Measurements from ENCODE around the gene CYBC1. TPM values are rescaled to one million over a fixed set of nuclear protein-coding genes. Genes with fewer than 3 reads are reported as not detected.
A peak's percentile ranks its signal among the peaks of the same experiment; 100 is the strongest.
"Not testable (repeated sequence)": the region's sequence is repeated elsewhere in the genome, so short reads cannot be mapped to it uniquely, and the experiment has no call there.

CYBC1 gene
- total RNA-seq, 1 donor from 2014 or later, result 253 TPM

- H3K27ac Mint-ChIP-seq, result no peak overlapping the region
- intact Hi-C loops (cut with micrococcal nuclease), result loop anchor here (5.0 kb wide), 1 partner anchor 137 kb away; no protein-coding TSS in a partner anchor
- no peak overlapping the region for H3K4me3 Mint-ChIP-seq
Observed at GRCh38 chr17:82415336-82415735, 35.2 kb downstream of the CYBC1 start.

GRCh38 chr17:82414548-82415281 lies 35.8 kb downstream of the CYBC1 start:
- H3K36me3 Mint-ChIP-seq (ENCODE audit: low read depth), result peaks cover 11% of the 10 kb centered on the region
- intact Hi-C loops (cut with micrococcal nuclease), result loop anchor here (1.0 to 5.0 kb wide), 2 partner anchors 62 to 138 kb away; no protein-coding TSS in a partner anchor
- H3K27me3 Mint-ChIP-seq (ENCODE audit: insufficient read depth), result no peaks in the 10 kb centered on the region
- H3K27ac Mint-ChIP-seq, result no peak overlapping the region
- DNase-seq (ENCODE audit: low spot score), result peak; percentile 62
- H3K4me1 Mint-ChIP-seq (ENCODE audit: low read depth), result peaks cover 18% of the 10 kb centered on the region
- peak overlapping the region; percentile 7 for H3K4me3 Mint-ChIP-seq
- H3K9me3 Mint-ChIP-seq, result no peaks in the 10 kb centered on the region

More at GRCh38 chr17:82415336-82415735, 35.2 kb downstream of the CYBC1 start:
- H3K4me1 Mint-ChIP-seq (ENCODE audit: low read depth), result peaks cover 24% of the 10 kb centered on the region
- no peaks in the 10 kb centered on the region for H3K27me3 Mint-ChIP-seq (ENCODE audit: insufficient read depth)
- H3K9me3 Mint-ChIP-seq, result no peaks in the 10 kb centered on the region
- no peak for DNase-seq (ENCODE audit: low spot score)
- peaks cover 17% of the 10 kb centered on the region for H3K36me3 Mint-ChIP-seq (ENCODE audit: low read depth)

- Mint-ChIP-seq H3K27ac (no peak overlapping the region), H3K4me3 (no peak overlapping the region), H3K27me3 (ENCODE audit: insufficient read depth) (no peaks in the 10 kb centered on the region), H3K9me3 (no peaks in the 10 kb centered on the region), H3K4me1 (ENCODE audit: low read depth) (peaks cover 9% of the 10 kb centered on the region), H3K36me3 (ENCODE audit: low read depth) (peaks cover 10% of the 10 kb centered on the region)
- intact Hi-C loops (cut with micrococcal nuclease), result no loop called here
- DNase-seq (ENCODE audit: low spot score), result no peak
Observed at GRCh38 chr17:82412535-82413520, 37.7 kb downstream of the CYBC1 start.

GRCh38 chr17:82412081-82412480 lies 38.5 kb downstream of the CYBC1 start:
- intact Hi-C loops (cut with micrococcal nuclease); DNase-seq (ENCODE audit: low spot score); H3K27ac Mint-ChIP-seq; H3K4me1 Mint-ChIP-seq (ENCODE audit: low read depth); H3K4me3 Mint-ChIP-seq; H3K9me3 Mint-ChIP-seq; H3K27me3 Mint-ChIP-seq (ENCODE audit: insufficient read depth): not testable (repeated sequence)
- peaks cover 15% of the 10 kb centered on the region for H3K36me3 Mint-ChIP-seq (ENCODE audit: low read depth)

GRCh38 chr17:82411396-82412053 lies 39.0 kb downstream of the CYBC1 start:
- Mint-ChIP-seq H3K4me1 (ENCODE audit: low read depth) (peaks cover 9% of the 10 kb centered on the region), H3K27ac (no peak overlapping the region), H3K27me3 (ENCODE audit: insufficient read depth) (no peaks in the 10 kb centered on the region), H3K4me3 (no peak overlapping the region), H3K9me3 (no peaks in the 10 kb centered on the region), H3K36me3 (ENCODE audit: low read depth) (peaks cover 15% of the 10 kb centered on the region)
- intact Hi-C loops (cut with micrococcal nuclease), result no loop called here
- no peak for DNase-seq (ENCODE audit: low spot score)

GRCh38 chr17:82410014-82410716 lies 40.4 kb downstream of the CYBC1 start:
- Mint-ChIP-seq H3K27ac (no peak overlapping the region), H3K36me3 (ENCODE audit: low read depth) (peaks cover 14% of the 10 kb centered on the region), H3K4me3 (no peak overlapping the region), H3K9me3 (no peaks in the 10 kb centered on the region), H3K4me1 (ENCODE audit: low read depth) (peaks cover 5% of the 10 kb centered on the region), H3K27me3 (ENCODE audit: insufficient read depth) (no peaks in the 10 kb centered on the region)
- intact Hi-C loops (cut with micrococcal nuclease), result no loop called here
- no peak for DNase-seq (ENCODE audit: low spot score)

GRCh38 chr17:82408938-82409318 lies 41.6 kb downstream of the CYBC1 start:
- Mint-ChIP-seq H3K9me3 (no peaks in the 10 kb centered on the region), H3K27ac (no peak overlapping the region), H3K4me1 (ENCODE audit: low read depth) (no peaks in the 10 kb centered on the region), H3K27me3 (ENCODE audit: insufficient read depth) (no peaks in the 10 kb centered on the region), H3K4me3 (no peak overlapping the region), H3K36me3 (ENCODE audit: low read depth) (peaks cover 11% of the 10 kb centered on the region)
- intact Hi-C loops (cut with micrococcal nuclease), result no loop called here
- no peak for DNase-seq (ENCODE audit: low spot score)

- no peak overlapping the region for H3K4me3 Mint-ChIP-seq
- no peak for DNase-seq (ENCODE audit: low spot score)
- H3K9me3 Mint-ChIP-seq, result no peaks in the 10 kb centered on the region
- no peaks in the 10 kb centered on the region for H3K4me1 Mint-ChIP-seq (ENCODE audit: low read depth)
- H3K27me3 Mint-ChIP-seq (ENCODE audit: insufficient read depth), result no peaks in the 10 kb centered on the region
- H3K27ac Mint-ChIP-seq, result no peak overlapping the region
- peaks cover 14% of the 10 kb centered on the region for H3K36me3 Mint-ChIP-seq (ENCODE audit: low read depth)
- intact Hi-C loops (cut with micrococcal nuclease), result no loop called here
Observed at GRCh38 chr17:82408288-82408937, 42.1 kb downstream of the CYBC1 start.

GRCh38 chr17:82407255-82407654 lies 43.3 kb downstream of the CYBC1 start:
- intact Hi-C loops (cut with micrococcal nuclease), result no loop called here
- peaks cover 5% of the 10 kb centered on the region for H3K4me1 Mint-ChIP-seq (ENCODE audit: low read depth)
- no peak overlapping the region for H3K27ac Mint-ChIP-seq
- no peaks in the 10 kb centered on the region for H3K27me3 Mint-ChIP-seq (ENCODE audit: insufficient read depth)
- no peaks in the 10 kb centered on the region for H3K9me3 Mint-ChIP-seq
- DNase-seq (ENCODE audit: low spot score), result no peak
- H3K36me3 Mint-ChIP-seq (ENCODE audit: low read depth), result peaks cover 15% of the 10 kb centered on the region
- H3K4me3 Mint-ChIP-seq, result no peak overlapping the region

- H3K27me3 Mint-ChIP-seq (ENCODE audit: insufficient read depth), result no peaks in the 10 kb centered on the region
- H3K4me1 Mint-ChIP-seq (ENCODE audit: low read depth), result peaks cover 9% of the 10 kb centered on the region
- intact Hi-C loops (cut with micrococcal nuclease), result no loop called here
- H3K36me3 Mint-ChIP-seq (ENCODE audit: low read depth), result peaks cover 18% of the 10 kb centered on the region
- H3K4me3 Mint-ChIP-seq, result no peak overlapping the region
- H3K27ac Mint-ChIP-seq, result no peak overlapping the region
- no peaks in the 10 kb centered on the region for H3K9me3 Mint-ChIP-seq
- DNase-seq (ENCODE audit: low spot score), result no peak
Observed at GRCh38 chr17:82406131-82406671, 44.4 kb downstream of the CYBC1 start.

GRCh38 chr17:82405051-82405450 lies 45.5 kb downstream of the CYBC1 start:
- DNase-seq (ENCODE audit: low spot score), result no peak
- Mint-ChIP-seq H3K27ac (no peak overlapping the region), H3K27me3 (ENCODE audit: insufficient read depth) (no peaks in the 10 kb centered on the region), H3K9me3 (no peaks in the 10 kb centered on the region), H3K4me3 (no peak overlapping the region), H3K4me1 (ENCODE audit: low read depth) (peaks cover 19% of the 10 kb centered on the region), H3K36me3 (ENCODE audit: low read depth) (peaks cover 23% of the 10 kb centered on the region)
- intact Hi-C loops (cut with micrococcal nuclease), result no loop called here
